Endothelial cell of umbilical vein (primary cell): ENCODE measurements around the gene ZDHHC14. TPM values are rescaled to one million over a fixed set of nuclear protein-coding genes. Genes with fewer than 3 reads are reported as not detected.
A peak's percentile ranks its signal among the peaks of the same experiment; 100 is the strongest.

Source experiments
- BruUV-seq: library from RNA; stranded (reverse); fragments of 400-500 nt; replicated peaks from 2 replicates; lab custom pipeline; 2021; lab: Mats Ljungman, UMichigan
- CTCF ChIA-PET: fragments of 300-600, 350-600 bp; sonication (Branson Sonifier 250); formaldehyde crosslinking; loops from one replicate; lab custom pipeline; 2021; ENCODE audit warnings: antibody characterized with exemption, inconsistent platforms; lab: Charles Lee
- POLR2A ChIA-PET: fragments of 300-600, 350-600 bp; sonication (Branson Sonifier 250); formaldehyde crosslinking; loops from one replicate; lab custom pipeline; 2021; ENCODE audit warnings: antibody characterized with exemption, inconsistent platforms; lab: Charles Lee
- DNase-seq: peaks from one replicate; pipeline ENCODE4 v3.0.0-alpha.2; 2011; ENCODE audit warnings: low read depth, low spot score
- FAIRE-seq: peaks from 2 replicates; lab custom pipeline; 2011; peaks lifted over from hg19 to GRCh38; lab: Jason Lieb, UNC
- H2AFZ ChIP-seq: 2 replicates; pipeline ENCODE4 v1.6.0; 2012; ENCODE audit warnings: low read depth, low read length, control low read depth, inconsistent platforms
- H3K27ac ChIP-seq: 2 replicates; pipeline ENCODE4 v1.5.1; 2011; ENCODE audit warnings: low read depth, mild to moderate bottlenecking, control low read depth, low read length, moderate library complexity; ENCODE audit not compliant: insufficient read depth
- H3K27me3 ChIP-seq, 2 experiments: 2 replicates each; pipeline versions ENCODE4 v1.6.0 to v1.6.1; 2011; ENCODE audit warnings: low read length in 2 of 2, mixed read lengths in 1 of 2; ENCODE audit not compliant: control insufficient read depth in 2 of 2, insufficient read depth in 2 of 2
- H3K36me3 ChIP-seq, 2 experiments: 2 replicates in 1 of 2; 3 replicates in 1 of 2; pipeline ENCODE4 v1.5.1; 2011; ENCODE audit warnings: low read length in 2 of 2, mild to moderate bottlenecking in 1 of 2, moderate library complexity in 1 of 2; ENCODE audit not compliant: control insufficient read depth in 2 of 2, insufficient read depth in 2 of 2; ENCODE audit errors: extremely low read depth in 1 of 2
- H3K4me1 ChIP-seq: 3 replicates; pipeline ENCODE4 v1.5.1; 2011; ENCODE audit warnings: mild to moderate bottlenecking, low read length; ENCODE audit not compliant: control insufficient read depth, insufficient read depth; ENCODE audit errors: extremely low read depth
- H3K4me2 ChIP-seq: 2 replicates; pipeline ENCODE4 v1.6.1; 2011; ENCODE audit warnings: low read length, control low read depth, mixed read lengths; ENCODE audit not compliant: insufficient read depth
- H3K4me3 ChIP-seq, 3 experiments: fragments of 200-600 bp in 1 of 3; sonication (generic), shearing (Covaris generic) in 1 of 3; replicated peaks in 1 of 3; 2 replicates each; pipeline ENCODE4 v1.5.1; 2011 to 2016; ENCODE audit warnings: control low read depth in 3 of 3, low read length in 3 of 3, mild to moderate bottlenecking in 2 of 3, inconsistent platforms in 1 of 3, low read depth in 1 of 3, moderate library complexity in 1 of 3; ENCODE audit not compliant: insufficient read depth in 1 of 3
- H3K79me2 ChIP-seq: 2 replicates; pipeline ENCODE4 v1.6.0; 2012; ENCODE audit warnings: low read length, inconsistent platforms; ENCODE audit not compliant: control insufficient read depth, insufficient read depth
- H3K9ac ChIP-seq: replicated peaks from 2 replicates; pipeline ENCODE3; 2011; ENCODE audit warnings: low read length, control low read depth; ENCODE audit not compliant: insufficient read depth; ENCODE audit errors: extremely low read depth
- H3K9me1 ChIP-seq: replicated peaks from 3 replicates; pipeline ENCODE4 v1.6.0; 2011; ENCODE audit warnings: mild to moderate bottlenecking, low read length; ENCODE audit not compliant: control insufficient read depth, insufficient read depth; ENCODE audit errors: extremely low read depth
- H3K9me3 ChIP-seq: replicated peaks from 2 replicates; pipeline ENCODE4 v1.5.1; 2012; ENCODE audit warnings: low read length, inconsistent platforms; ENCODE audit not compliant: control insufficient read depth, insufficient read depth
- H4K20me1 ChIP-seq: replicated peaks from 2 replicates; pipeline ENCODE3; 2011; ENCODE audit warnings: mild to moderate bottlenecking, low read length; ENCODE audit not compliant: control insufficient read depth, insufficient read depth; ENCODE audit errors: extremely low read depth
- EZH2 ChIP-seq: IDR thresholded peaks from 2 replicates; pipeline ENCODE4 v1.6.1; 2012; ENCODE audit warnings: borderline replicate concordance, low read depth, mild to moderate bottlenecking, moderate library complexity, low read length, inconsistent platforms; ENCODE audit not compliant: severe bottlenecking
- FOS ChIP-seq: IDR thresholded peaks from 2 replicates; pipeline ENCODE4 v1.6.1; 2011; ENCODE audit warnings: mild to moderate bottlenecking, low read length, moderate library complexity, borderline replicate concordance; ENCODE audit not compliant: insufficient read depth
- JUN ChIP-seq: IDR thresholded peaks from 2 replicates; pipeline ENCODE4 v1.6.1; 2011; ENCODE audit warnings: borderline replicate concordance, low read depth; ENCODE audit not compliant: insufficient read length, insufficient read depth
- MAX ChIP-seq: IDR thresholded peaks from 2 replicates; pipeline ENCODE4 v1.6.1; 2011; ENCODE audit not compliant: insufficient read depth, insufficient read length
- MYC ChIP-seq: IDR thresholded peaks from one replicate; pipeline ENCODE4 v1.6.1; 2011; ENCODE audit warnings: mild to moderate bottlenecking, low read depth, low read length
- POLR2A ChIP-seq: IDR thresholded peaks from 2 replicates; pipeline ENCODE4 v1.6.1; 2012; ENCODE audit warnings: low read depth, mild to moderate bottlenecking, control low read depth, low read length
- POLR2AphosphoS5 ChIP-seq: IDR thresholded peaks from 2 replicates; pipeline ENCODE4 v1.6.1; 2012; ENCODE audit warnings: low read depth, mild to moderate bottlenecking, control low read depth, low read length, moderate library complexity; ENCODE audit not compliant: insufficient read depth
- dilution Hi-C: fragments of 300-500 bp; cut with MboI; formaldehyde crosslinking; loops from one replicate; pipeline ENCODE4 v1.15.0; 2019; ENCODE audit warnings: low sequenced_read_pairs; ENCODE audit not compliant: extremely low pct_ligation_motif_present
- intact Hi-C: fragments of 100-400 bp; cut with micrococcal nuclease; formaldehyde crosslinking; loops from one replicate; pipeline ENCODE4 v1.10.0; 2022
- polyA plus RNA-seq, 4 experiments: library from polyadenylated mRNA; depleted of rRNA in 3 of 4; stranded (reverse) in 3 of 4; unstranded in 1 of 4; fragments of >200 nt; gene quantifications; 2 replicates each; pipeline versions ENCODE4 v1.2.1 to v1.2.3, GENCODE V29; 2011 to 2012; ENCODE audit warnings: missing spikeins in 1 of 4
- total RNA-seq: library from RNA; stranded (reverse); gene quantifications from 2 replicates; pipeline ENCODE4 v1.2.3, GENCODE V29; 2021
- TF ChIP-seq, protein P1 (sequence below), 2 donors: IDR thresholded peaks; 1 replicate in 1 of 2; 2 replicates in 1 of 2; pipeline ENCODE4 v1.5.1; 2011; ENCODE audit warnings: low read length in 2 of 2, mild to moderate bottlenecking in 2 of 2, moderate library complexity in 2 of 2, control low read depth in 1 of 2, inconsistent platforms in 1 of 2, low read depth in 1 of 2; ENCODE audit not compliant: insufficient read depth in 1 of 2; ENCODE audit errors: extremely low read depth in 1 of 2

ZDHHC14 gene
- total and polyA plus RNA-seq, 2 donors (not counting 3 experiments of a cell fraction or from before 2014, with no cell fraction given): 23.0 to 25.6 TPM

DNA sequence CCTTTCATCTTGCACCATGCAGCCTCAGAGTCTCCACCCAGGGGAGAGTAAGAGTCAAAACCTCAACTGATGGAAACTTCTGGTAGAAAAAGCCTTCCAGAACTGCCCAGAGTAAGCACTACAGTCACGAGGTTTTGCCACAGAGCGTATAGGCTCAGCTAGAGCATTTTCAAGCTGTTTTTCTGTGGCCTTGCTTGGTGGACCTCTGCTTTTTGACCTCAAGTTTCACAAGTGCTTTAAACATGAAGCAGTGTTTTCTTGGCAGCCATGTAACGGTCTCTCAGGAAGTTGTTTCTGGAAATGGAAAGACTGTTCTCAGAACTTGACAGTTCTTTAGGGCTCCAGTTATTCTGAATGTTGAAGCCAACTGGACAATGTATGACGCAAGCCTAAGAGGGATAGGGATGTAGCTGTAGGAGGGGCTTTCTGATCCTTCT, 146.5 kb downstream of the ZDHHC14 start:
- Histone ChIP-seq H3K9me3 (no peaks in the 10 kb centered on the region), H4K20me1 (no peaks in the 10 kb centered on the region), H2AFZ (no peak overlapping the region), H3K27ac (no peak overlapping the region), H3K4me3 (no peak overlapping the region), H3K79me2 (no peaks in the 10 kb centered on the region), H3K4me1 (peaks cover 25% of the 10 kb centered on the region), H3K9ac (no peak overlapping the region), H3K4me2 (no peak overlapping the region), H3K36me3 (no peaks in the 10 kb centered on the region), H3K27me3 (no peaks in the 10 kb centered on the region), H3K9me1 (no peaks in the 10 kb centered on the region)
- dilution Hi-C loops (no loop called here), intact Hi-C loops (no loop called here)
- ChIA-PET CTCF (interaction anchor here (1.0 to 1.8 kb wide), 4 partner anchors 9 to 213 kb away, joined by 3 to 7 read pairs (median 3); no protein-coding TSS in a partner anchor), POLR2A (no interaction called here)
- FAIRE-seq (peak; percentile 68), DNase-seq (peak; percentile 88)
- TF ChIP-seq POLR2AphosphoS5 (no peak), MYC (no peak), POLR2A (no peak), JUN (no peak), EZH2 (no peak), FOS (no peak), MAX (no peak)
- BruUV-seq: no TSS peak

DNA sequence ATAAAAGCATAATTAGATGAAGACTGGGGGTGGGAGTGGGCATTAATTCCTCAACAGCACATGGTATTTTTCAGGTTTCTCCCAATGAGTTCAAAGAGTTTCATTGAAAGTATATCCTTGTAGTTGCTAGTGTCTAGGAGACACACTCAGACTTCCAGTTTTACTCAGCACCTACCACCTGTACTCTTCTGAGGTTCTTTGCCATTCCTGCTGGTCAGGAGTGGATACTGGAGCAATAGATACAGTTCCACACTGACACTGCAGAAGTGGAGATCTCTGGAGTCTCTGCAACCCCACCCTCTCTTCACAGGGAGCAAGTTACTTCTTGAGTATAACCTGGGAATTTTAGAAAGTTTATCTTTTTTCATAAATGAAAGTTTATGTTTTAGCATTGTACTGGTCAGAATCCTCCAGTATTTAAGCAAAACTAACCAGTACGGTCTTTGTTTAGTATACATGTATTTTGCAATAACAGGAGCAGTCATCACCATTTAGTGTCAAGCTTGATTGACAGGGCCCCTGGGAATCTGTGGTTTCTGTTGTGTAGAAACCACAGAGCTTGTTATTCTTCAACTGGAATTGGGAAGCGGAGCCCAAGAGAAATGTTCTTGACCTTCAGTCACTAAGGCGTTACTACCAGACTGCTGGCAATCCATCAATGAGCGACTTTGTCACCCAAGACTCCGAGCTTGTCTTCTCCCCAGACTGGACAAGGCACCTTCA, 148.1 kb downstream of the ZDHHC14 start:
- no peak for FAIRE-seq

More for the DNA sequence above, 148.1 kb downstream of the ZDHHC14 start:
- CTCF ChIA-PET: interaction anchor here (0.7 to 1.3 kb wide), 2 partner anchors 10 to 14 kb away, joined by 3 to 4 read pairs; no protein-coding TSS in a partner anchor
- dilution Hi-C loops (no loop called here), intact Hi-C loops (no loop called here)
- no TSS peak for BruUV-seq
- H3K4me3 ChIP-seq: no peak overlapping the region
- H2AFZ ChIP-seq: no peak overlapping the region
- H3K27ac ChIP-seq: no peak overlapping the region
- H3K36me3 ChIP-seq: no peaks in the 10 kb centered on the region
- H4K20me1 ChIP-seq: no peaks in the 10 kb centered on the region
- no peak overlapping the region for H3K9ac ChIP-seq
- H3K4me1 ChIP-seq: peaks cover 30% of the 10 kb centered on the region
- H3K27me3 ChIP-seq: no peaks in the 10 kb centered on the region
- no peaks in the 10 kb centered on the region for H3K9me1 ChIP-seq
- DNase-seq: no peak
- no peaks in the 10 kb centered on the region for H3K9me3 ChIP-seq
- POLR2A ChIA-PET: no interaction called here
- no peak for TF ChIP-seq FOS
- TF ChIP-seq, protein P1, sequence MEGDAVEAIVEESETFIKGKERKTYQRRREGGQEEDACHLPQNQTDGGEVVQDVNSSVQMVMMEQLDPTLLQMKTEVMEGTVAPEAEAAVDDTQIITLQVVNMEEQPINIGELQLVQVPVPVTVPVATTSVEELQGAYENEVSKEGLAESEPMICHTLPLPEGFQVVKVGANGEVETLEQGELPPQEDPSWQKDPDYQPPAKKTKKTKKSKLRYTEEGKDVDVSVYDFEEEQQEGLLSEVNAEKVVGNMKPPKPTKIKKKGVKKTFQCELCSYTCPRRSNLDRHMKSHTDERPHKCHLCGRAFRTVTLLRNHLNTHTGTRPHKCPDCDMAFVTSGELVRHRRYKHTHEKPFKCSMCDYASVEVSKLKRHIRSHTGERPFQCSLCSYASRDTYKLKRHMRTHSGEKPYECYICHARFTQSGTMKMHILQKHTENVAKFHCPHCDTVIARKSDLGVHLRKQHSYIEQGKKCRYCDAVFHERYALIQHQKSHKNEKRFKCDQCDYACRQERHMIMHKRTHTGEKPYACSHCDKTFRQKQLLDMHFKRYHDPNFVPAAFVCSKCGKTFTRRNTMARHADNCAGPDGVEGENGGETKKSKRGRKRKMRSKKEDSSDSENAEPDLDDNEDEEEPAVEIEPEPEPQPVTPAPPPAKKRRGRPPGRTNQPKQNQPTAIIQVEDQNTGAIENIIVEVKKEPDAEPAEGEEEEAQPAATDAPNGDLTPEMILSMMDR (IDR thresholded peaks at IDR 0.05; ENCODE audit: extremely low read depth in 1 of 2, insufficient read depth in 1 of 2, low read depth in 1 of 2, low read length in 2 of 2): no peak
- no peak for TF ChIP-seq MYC
- TF ChIP-seq EZH2: no peak
- no peak for TF ChIP-seq MAX
- no peak for TF ChIP-seq JUN
- TF ChIP-seq POLR2A: no peak
- H3K4me2 ChIP-seq: no peak overlapping the region
- H3K79me2 ChIP-seq: no peaks in the 10 kb centered on the region
